ENCODE results near the gene TMEM144.

TMEM144 gene

GRCh38 chr4:158282252-158282651 is 72.0 kb downstream of the TMEM144 start:
- no peak overlapping the region for H3K4me3 ChIP-seq (ENCODE audit: low read depth, low read length)
- in situ Hi-C loops (cut with HindIII; ENCODE audit: low sequenced_read_pairs) = no loop called here
- TF ChIP-seq CTCF (IDR thresholded peaks at IDR 0.05; ENCODE audit: low read depth, low read length, missing control alignments) = no peak
- DNase-seq (ENCODE audit: low read depth) = no peak

GRCh38 chr4:158285429-158286216 is 75.3 kb downstream of the TMEM144 start:
- no peak for TF ChIP-seq CTCF (IDR thresholded peaks at IDR 0.05; ENCODE audit: low read depth, low read length, missing control alignments)
- in situ Hi-C loops (cut with HindIII; ENCODE audit: low sequenced_read_pairs) = no loop called here
- no peak for DNase-seq (ENCODE audit: low read depth)
- no peak overlapping the region for H3K4me3 ChIP-seq (ENCODE audit: low read depth, low read length)

- no peak for TF ChIP-seq CTCF (IDR thresholded peaks at IDR 0.05; ENCODE audit: low read depth, low read length, missing control alignments)
- no peak overlapping the region for H3K4me3 ChIP-seq (ENCODE audit: low read depth, low read length)
- in situ Hi-C loops (cut with HindIII; ENCODE audit: low sequenced_read_pairs) = no loop called here
- DNase-seq (ENCODE audit: low read depth) = no peak
Measured at GRCh38 chr4:158290912-158291311, 80.6 kb downstream of the TMEM144 start.

- in situ Hi-C loops (cut with HindIII; ENCODE audit: low sequenced_read_pairs) = no loop called here
- no peak for DNase-seq (ENCODE audit: low read depth)
- TF ChIP-seq CTCF (IDR thresholded peaks at IDR 0.05; ENCODE audit: low read depth, low read length, missing control alignments) = no peak
- no peak overlapping the region for H3K4me3 ChIP-seq (ENCODE audit: low read depth, low read length)
Measured at GRCh38 chr4:158291334-158292055, 81.2 kb downstream of the TMEM144 start.

- TF ChIP-seq CTCF (IDR thresholded peaks at IDR 0.05; ENCODE audit: low read depth, low read length, missing control alignments) = no peak
- in situ Hi-C loops (cut with HindIII; ENCODE audit: low sequenced_read_pairs) = no loop called here
- no peak overlapping the region for H3K4me3 ChIP-seq (ENCODE audit: low read depth, low read length)
- no peak for DNase-seq (ENCODE audit: low read depth)
Measured at GRCh38 chr4:158292156-158292555, 81.9 kb downstream of the TMEM144 start.

- no peak for DNase-seq (ENCODE audit: low read depth)
- TF ChIP-seq CTCF (IDR thresholded peaks at IDR 0.05; ENCODE audit: low read depth, low read length, missing control alignments) = no peak
- in situ Hi-C loops (cut with HindIII; ENCODE audit: low sequenced_read_pairs) = no loop called here
- H3K4me3 ChIP-seq (ENCODE audit: low read depth, low read length) = no peak overlapping the region
Measured at GRCh38 chr4:158295053-158295452, 84.8 kb downstream of the TMEM144 start.

All from astrocyte of the cerebellum (primary cell).